ENCODE measurements around the gene TRMT5.

Gene TRMT5

DNA sequence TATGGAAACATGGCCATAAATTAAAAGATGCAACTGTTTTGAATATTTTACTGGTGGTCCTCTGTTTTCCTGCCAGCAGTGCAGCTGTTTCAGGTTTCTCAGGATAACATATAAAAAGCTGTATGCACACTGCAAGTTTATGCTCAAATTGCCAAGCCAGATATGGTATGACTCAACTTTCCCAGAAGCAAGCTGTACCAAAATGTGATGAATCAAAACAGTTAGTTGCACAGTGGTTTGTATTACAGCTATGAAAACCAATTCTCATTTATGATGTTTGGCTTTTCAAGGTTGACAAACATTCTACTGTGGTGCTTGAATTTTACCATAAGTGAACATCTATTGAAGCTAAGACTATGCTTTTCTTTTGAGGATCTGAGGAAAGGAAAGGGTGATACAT lies 15.5 kb downstream of the TRMT5 start:
- no peak for DNase-seq (ENCODE audit: low read depth in 2 of 2)

- DNase-seq (ENCODE audit: low read depth in 2 of 2) = no peak
These were observed 16.0 kb downstream of the TRMT5 start for GRCh38 chr14:60964904-60965303.

GRCh38 chr14:60963761-60964160 lies 17.1 kb downstream of the TRMT5 start:
- DNase-seq (ENCODE audit: low read depth in 2 of 2) = no peak

GRCh38 chr14:60958146-60958545 lies 22.7 kb downstream of the TRMT5 start:
- no peak for DNase-seq (ENCODE audit: low read depth in 2 of 2)

DNA sequence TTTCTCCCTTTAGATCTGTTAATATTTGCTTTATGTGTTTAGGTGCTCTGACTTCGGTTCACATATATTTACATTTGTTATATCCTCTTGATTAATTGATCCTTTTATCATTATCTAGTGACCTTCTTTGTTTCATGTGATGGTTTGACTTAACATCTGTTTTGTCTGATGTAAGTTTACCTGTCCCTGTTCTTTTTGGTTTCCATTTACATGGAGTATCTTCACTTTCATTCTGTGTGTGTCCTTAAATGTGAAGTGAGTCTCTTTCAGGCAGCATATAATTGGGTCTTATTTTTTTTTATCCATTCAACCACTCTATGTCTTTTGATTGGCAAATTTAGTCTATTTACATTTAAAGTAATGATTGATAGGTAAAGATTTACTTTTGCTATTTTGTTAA lies 24.2 kb downstream of the TRMT5 start:
- no peak for DNase-seq (ENCODE audit: low read depth in 2 of 2)

- DNase-seq (ENCODE audit: low read depth in 2 of 2) = no peak
These were observed 24.7 kb downstream of the TRMT5 start for GRCh38 chr14:60956202-60956601.

DNA sequence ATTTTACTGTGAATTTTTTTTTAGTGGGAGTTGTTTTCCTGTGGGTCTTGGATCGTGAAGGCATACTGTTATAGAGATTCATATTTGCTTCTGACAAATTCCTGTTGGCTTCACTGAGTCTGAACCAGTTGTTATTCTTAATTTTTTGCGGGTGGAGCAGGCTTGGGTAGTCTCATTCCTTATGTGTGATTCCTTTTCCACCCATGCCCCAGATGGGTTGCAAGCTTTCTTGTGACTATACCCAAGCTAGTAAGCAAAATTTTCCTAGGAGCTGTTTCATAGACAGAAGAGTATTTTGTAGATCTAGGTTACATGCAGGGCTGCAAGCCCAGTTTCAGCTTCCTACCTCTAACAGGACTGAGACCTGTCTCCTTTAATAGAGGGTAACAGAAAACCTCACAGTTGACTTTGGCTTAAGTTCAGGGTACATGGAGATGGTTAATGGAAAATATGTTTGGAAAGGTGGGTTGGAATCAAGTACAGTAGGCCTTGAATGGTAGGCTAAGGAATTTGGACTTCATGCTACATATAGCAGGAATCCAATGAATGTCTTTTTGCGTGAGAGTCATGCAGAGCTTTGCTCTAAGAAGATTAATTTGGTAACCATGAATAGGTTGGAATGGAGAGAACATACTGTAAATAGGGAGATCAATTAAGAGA lies 29.0 kb downstream of the TRMT5 start:
- DNase-seq (ENCODE audit: low read depth in 2 of 2) = no peak

DNA sequence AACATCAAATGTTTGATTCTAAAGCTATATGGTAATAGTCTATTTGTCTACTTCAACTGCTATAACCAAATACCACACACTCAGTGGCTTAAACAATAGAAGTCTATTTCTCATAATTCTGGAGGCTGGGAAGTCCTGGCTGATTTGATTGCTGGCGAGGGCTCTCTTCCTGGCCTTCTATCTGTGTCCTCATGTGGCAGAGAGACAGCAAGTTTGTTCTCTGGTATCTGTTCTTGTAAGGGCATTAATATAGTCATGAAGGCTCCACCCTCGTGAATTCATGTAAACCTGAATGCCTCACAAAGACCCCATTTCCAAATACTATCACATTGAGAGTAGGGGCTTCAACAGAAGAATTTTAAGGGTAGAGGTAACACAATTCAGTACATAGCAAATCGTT lies 34.1 kb downstream of the TRMT5 start:
- DNase-seq (ENCODE audit: low read depth in 2 of 2) = no peak

DNA sequence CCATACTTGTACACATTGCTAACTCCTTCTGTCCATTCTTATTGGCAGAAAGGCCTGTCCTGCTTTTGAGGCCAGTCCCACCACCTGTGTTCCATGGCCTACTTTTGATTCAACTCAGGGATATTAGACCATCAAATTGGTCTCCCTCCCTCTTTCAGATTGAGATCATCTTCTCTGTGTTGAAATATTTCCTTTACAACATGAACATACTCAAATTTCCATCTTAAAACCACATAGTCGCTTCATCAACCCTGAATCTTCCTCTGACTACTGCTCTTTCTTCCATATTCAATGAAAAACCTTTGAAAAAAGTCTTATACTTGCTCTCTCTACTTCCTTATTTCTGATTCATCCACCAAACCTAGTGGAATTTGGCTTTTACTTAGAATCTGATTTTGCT lies 34.9 kb downstream of the TRMT5 start:
- no peak for DNase-seq (ENCODE audit: low read depth in 2 of 2)

- DNase-seq (ENCODE audit: low read depth in 2 of 2) = no peak
These were observed 36.7 kb downstream of the TRMT5 start for GRCh38 chr14:60944204-60944603.

- DNase-seq (ENCODE audit: low read depth in 2 of 2) = no peak
These were observed 37.2 kb downstream of the TRMT5 start for GRCh38 chr14:60943637-60944032.

DNA sequence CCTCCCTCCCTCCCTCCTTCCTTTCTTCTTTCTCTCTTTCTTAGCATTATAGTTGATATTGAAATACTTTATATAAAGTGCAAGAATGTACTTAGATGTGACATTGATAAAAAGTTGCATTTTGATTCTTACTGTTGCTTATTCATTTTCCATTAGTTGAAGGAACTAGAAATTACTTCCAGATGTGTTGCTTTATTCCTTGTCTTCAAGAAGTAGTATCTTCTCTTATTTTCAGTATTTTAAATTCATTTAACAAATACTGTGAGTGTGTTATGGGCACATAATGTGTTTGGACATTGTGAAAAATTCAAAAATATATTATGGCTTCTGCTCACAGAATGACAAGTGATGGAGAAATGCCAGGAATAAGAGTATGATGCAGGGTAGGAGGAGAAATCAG lies 45.6 kb downstream of the TRMT5 start:
- no peak for DNase-seq (ENCODE audit: low read depth in 2 of 2)

DNA sequence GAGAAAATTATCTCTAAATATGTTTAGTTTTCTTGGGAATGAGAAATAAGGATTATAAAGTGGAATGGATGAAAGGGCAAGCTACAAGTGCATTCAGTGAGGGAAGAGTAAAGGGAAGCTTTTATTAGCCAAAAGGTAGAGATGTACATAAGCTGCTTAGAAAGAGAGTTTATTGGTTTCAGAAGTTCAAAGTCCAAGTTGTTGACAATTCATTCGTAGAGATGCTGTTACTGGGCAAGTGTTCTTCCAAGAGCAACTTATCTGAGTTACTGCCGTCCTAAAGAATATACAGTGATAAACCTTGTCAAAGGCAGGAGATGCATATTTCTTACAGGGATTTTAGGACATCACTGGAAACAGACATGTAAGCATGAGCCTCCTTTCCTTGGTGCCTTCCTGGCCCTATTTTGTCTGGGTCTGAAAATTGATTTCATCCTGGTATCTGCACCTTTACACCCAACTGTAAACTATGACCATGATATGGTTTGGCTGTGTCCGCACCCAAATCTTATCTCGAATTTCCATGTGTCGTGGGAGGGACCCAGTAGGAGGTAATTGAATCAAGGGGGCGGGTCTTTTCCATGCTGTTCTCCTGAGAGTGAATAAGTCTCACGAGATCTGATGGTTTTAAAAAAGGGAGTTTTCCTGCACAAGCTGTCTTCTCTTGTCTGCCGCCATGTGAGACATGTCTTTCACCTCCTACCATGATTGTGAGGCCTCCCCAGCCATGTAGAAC lies 46.8 kb downstream of the TRMT5 start:
- DNase-seq (ENCODE audit: low read depth in 2 of 2) = no peak

DNA sequence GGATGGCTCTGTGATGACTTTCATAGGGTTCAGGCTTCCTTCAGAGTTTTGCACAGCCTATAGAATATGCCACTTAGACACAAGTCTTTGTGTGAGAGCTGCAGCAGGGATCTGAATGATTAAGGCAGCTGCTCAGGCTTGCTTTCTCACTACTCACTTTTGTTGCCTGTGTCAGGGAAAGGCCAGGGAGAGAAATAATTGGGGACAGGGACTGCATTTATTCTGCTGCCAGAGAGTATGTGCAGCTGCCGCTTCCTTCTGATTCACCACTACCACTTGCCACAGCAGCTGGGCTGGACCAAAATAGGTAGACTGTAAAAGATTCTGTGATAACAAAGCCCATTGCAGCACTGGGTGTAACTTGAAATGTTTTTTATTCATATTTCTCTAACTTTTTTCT lies 49.7 kb downstream of the TRMT5 start:
- DNase-seq (ENCODE audit: low read depth in 2 of 2) = no peak

DNA sequence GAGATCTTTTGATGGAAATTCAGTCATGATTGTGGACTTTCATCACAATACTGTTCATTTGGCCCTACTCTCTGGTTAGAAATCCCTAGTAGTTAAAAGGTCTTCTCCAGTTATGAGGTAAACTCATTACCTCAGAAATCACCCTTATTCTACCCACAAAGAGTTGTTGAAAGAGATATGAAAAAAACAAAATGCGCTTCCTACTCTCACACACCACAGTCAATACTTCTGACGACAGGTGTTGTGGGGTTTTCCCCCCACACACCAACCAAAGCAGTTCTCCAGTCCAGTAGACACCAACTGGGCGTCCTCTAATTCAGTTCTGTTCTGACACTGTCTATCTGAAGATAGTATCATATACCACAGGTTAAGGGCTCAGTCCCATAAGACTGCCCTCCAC lies 54.9 kb downstream of the TRMT5 start:
- DNase-seq (ENCODE audit: low read depth in 2 of 2) = no peak

- no peak for DNase-seq (ENCODE audit: low read depth in 2 of 2)
These were observed 55.6 kb downstream of the TRMT5 start for GRCh38 chr14:60925286-60925685.

GRCh38 chr14:60922050-60922449 lies 58.8 kb downstream of the TRMT5 start:
- DNase-seq (ENCODE audit: low read depth in 2 of 2) = no peak
